HuH-7.5 (cell line): Measurements from ENCODE around the gene DPYD.

Experiments used
- DNase-seq: peaks from one replicate; pipeline ENCODE4 v3.0.0; 2011; ENCODE audit warnings: low spot score

Gene DPYD

DNA sequence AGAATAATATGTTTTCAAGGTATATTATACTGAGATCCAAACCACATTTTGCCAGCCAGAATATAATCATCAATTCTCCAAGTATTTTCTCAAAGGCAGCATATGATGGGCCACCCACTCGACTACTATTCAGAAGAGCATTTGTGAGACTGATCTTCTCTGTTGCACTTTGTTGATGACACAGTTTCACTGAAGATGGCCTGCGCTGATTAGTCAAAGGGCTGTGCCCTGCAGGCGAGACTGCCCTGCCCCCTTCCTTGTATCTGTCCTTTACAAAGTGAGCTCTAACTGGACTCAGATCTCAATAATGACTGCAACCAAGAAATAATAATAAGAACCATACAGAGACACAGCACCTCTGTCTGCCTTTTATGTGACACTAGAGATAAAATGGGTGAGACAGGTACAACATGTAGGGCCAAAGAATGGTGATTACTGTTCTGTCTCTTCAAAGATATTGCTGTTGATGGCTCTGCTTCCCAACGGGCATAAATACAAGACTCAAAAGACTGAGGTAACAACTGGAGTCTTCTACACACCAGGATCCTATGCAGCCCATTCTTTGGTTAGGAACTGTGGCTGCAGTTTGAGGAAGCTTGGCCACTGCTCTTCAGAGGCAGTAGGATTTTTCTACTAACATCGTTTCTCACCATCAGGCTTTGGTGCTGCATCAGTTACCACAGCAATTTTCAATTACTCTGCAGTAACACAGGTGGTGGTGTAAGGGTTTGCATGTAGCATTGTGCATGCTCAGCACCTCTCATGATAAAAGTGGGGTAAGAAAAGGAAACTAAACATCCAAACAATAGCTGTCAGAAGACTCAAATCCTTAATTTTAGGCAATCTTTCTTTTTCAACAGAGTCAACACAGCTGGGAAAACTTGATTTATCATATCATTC is 718.1 kb downstream of the DPYD start:
- DNase-seq = no peak

- no peak for DNase-seq
These were observed 719.2 kb downstream of the DPYD start for GRCh38 chr1:97201641-97202040.

DNA sequence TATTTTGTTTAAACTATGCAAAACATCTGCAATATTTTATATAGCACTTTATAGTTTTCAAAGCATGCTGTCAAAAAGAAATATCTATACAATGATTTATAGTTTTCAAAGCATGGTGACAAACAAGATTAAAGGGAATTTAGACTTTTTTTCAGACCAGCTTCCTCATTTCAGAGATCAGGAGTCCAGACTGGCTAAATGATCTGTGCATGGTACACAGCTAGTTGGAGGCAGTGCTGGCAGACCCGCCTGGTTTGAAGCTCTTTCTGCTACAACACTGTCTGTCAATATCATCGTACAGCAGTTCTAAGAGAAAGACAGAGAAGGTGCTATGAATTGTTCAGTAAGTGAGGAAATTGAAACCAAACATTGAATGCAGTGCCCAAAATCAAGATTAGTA is 720.2 kb downstream of the DPYD start:
- no peak for DNase-seq

DNA sequence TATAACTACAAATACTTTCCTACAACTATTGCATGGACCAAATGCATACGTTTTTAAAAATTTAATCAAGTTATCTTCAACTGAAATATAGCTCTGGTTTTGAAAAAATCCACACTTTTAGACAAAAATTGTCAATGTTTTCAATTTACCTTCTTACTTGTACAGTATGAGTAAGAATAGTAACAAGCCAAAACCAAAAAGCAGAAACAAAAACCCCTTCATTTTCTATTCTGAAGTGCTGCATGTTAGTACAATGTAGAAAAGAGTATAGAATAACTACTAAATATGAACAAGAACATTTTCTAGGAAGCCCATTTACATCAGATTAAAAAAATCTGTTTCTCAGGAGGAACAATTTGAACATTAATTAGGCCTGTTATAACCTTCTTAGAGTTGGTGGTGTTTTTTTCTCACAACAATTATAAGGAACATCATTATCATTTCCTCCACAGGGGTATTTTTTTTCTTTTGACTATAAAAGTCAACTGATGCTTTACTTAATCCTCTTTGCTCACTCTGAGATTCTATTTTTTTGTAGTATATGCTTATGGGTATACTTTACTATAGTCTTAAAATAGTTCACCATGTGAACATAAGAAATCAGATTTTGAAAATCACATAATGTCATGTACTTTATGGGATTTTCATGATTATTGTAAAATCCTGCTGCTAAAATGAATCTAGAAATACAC is 723.9 kb downstream of the DPYD start:
- no peak for DNase-seq

GRCh38 chr1:97192872-97193572 is 727.8 kb downstream of the DPYD start:
- no peak for DNase-seq

GRCh38 chr1:97190326-97190725 is 730.5 kb downstream of the DPYD start:
- no peak for DNase-seq

DNA sequence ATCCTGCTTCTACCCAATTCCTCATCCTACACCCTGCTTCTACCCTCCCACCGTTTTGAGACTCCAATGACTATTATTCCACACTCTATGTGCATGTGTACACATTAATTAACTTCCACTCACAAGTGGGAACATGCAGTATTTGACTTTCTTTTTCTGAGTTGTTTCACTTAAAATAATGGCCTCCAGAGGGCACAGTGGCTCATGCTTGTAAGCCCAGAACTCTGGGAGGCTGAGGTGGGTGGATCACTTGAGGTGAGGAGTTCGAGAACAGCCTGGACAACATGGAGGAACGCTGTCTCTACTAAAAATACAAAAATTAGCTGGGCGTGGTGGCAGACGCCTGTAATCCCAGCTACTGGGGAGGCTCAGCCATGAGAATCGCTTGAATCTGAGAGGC is 734.5 kb downstream of the DPYD start:
- no peak for DNase-seq

- no peak for DNase-seq
These were observed 746.7 kb downstream of the DPYD start for GRCh38 chr1:97174039-97174704.

- no peak for DNase-seq
These were observed 750.5 kb downstream of the DPYD start for GRCh38 chr1:97170300-97170699.

GRCh38 chr1:97168056-97168455 is 752.8 kb downstream of the DPYD start:
- DNase-seq = no peak

GRCh38 chr1:97167246-97167645 is 753.6 kb downstream of the DPYD start:
- DNase-seq = no peak

DNA sequence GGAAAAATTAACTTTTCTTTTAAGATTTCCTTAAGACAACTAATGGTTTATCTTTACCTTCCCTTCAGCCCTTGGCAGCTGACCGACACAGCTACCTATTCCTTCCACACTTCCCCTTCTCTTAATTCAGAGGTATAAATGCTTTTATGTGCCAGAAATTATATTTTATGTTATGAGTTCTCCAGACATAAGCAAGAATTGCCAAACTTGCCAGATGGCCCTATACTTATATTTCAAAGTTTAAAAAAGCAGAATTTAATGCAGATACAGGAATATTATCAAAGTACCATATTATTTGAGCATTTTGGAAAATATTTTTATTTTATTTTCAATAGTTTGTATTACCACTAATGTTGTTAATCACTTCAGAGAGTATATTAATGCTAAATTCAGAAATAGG is 754.2 kb downstream of the DPYD start:
- DNase-seq = no peak

GRCh38 chr1:97164276-97164639 is 756.6 kb downstream of the DPYD start:
- no peak for DNase-seq

DNA sequence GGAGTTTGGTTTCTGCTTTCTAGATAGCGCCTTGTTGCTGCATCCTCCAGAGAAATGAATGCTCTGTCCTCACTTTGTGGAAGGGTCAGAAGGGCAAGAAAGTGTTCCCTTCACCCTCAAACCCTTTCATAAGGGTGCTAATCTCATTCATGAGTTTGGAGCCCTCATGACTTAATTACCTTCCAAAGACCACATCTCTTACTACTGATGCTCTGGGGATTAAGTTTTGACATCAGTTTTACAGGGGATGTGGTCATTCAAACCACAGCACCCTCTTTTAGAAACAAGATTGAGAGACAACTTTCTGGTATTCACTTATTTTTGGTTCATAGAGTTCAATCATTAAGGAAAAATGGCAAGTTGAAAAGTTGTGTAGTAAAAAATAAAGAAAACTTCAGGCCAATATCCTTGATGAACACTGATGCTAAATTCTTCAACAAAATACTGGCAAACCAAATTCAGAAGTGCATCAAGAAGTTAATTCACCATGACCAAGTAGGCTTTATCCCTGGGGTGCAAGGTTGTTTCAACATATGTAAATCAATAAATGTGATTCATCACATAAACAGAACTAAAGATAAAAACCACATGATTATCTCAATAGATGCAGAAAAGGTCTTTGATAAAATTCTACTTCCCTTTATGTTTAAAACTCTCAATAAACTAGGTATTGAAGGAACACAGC is 757.1 kb downstream of the DPYD start:
- no peak for DNase-seq

DNA sequence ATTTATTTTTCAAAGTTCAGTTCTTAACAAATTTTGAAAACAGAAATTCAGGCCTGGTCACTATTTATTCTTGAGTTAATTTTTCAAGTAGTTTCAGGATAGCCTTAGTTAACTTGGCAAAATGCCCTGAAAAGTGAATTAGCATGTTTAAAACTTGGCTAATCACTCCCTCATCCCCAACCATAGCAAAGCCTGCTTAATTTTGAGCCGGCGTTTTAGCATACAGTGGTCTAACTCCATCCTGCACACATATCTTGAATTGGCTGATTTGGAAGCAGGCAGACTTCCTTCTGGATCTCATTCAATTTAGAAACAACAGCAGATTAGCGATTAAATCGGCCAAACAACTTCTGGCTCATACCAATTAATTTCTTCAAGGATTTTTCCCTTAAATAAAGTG is 760.0 kb downstream of the DPYD start:
- DNase-seq = no peak

- DNase-seq = no peak
These were observed 761.5 kb downstream of the DPYD start for GRCh38 chr1:97159342-97159741.

- DNase-seq = no peak
These were observed 762.1 kb downstream of the DPYD start for GRCh38 chr1:97158691-97159096.

DNA sequence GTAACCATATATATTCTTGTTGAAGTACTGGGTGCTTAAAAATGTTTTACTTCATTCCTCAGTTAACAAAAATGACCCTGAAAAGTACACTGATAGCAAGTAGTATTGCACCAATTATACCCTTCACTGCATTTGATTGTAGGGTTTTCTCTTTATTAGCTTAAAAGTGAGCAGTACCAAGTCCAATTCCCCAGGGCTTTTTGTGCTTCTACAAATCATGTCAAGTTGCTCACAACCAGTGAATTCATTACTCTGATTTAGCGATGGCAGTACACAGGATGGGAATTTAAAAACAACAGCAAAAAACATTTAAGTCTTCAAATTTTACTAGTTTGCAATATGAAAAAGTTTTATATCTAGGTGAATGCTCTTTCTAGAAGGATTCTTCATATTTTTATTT is 762.8 kb downstream of the DPYD start:
- no peak for DNase-seq

- DNase-seq = no peak
These were observed 769.2 kb downstream of the DPYD start for GRCh38 chr1:97151651-97152050.

DNA sequence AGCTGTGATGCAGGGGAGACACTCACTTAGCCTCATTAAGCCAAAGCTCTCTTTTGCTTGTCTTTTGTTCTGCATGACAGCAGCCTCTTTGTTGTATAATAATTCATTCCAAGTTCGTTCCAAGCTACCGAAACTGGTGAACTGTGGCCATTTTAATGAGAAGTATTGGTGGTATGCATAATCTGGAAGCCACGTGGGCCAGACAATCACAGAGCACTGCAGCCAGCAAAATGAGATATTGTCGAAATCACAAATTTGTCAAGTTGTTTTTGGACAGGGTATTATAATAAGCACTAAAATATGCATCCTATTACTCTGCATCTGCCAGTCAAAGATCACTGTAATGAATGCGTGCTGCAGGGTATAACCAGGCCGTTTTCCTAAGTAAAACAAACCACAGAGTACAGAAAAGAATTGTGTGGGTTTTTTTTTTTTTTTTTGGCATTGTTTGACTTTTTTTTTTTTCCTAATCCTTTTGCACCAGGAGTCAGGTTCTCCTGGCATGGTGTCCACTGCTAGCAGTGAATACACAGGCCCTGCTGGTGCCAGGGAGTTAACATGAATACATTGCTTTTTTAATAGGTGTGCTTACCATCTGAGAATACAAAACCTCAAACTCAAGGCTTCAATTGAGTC is 775.4 kb downstream of the DPYD start:
- no peak for DNase-seq

DNA sequence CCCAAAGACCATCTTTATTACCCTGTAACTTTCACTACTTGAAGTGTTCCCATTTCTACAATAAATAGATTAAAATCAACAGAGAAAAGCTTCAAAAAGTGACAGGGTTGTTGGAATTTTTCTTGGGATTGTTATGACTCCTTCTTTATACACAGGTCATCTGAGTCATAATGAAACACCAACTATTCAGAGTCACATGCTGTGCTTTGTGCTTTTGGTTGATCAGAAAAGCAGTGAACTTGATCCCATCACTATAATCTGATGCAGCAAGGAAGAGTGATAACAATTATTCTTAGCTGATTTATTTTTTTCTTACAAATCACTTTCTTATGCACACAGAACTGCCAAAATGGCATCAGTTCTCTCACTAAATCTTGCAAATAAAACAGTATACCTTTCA is 776.3 kb downstream of the DPYD start:
- DNase-seq = no peak
